Erythroblast (primary cell): ENCODE measurements around the gene IGFL4.

Experiments
- GATA1 ChIP-seq: IDR thresholded peaks from 2 replicates; pipeline ENCODE4 v1.6.1; 2011; ENCODE audit warnings: low read depth, mild to moderate bottlenecking, control low read depth, low read length, moderate library complexity
- POLR2A ChIP-seq: IDR thresholded peaks from 2 replicates; pipeline ENCODE4 v1.6.1; 2011; ENCODE audit warnings: mild to moderate bottlenecking, low read length

DNA sequence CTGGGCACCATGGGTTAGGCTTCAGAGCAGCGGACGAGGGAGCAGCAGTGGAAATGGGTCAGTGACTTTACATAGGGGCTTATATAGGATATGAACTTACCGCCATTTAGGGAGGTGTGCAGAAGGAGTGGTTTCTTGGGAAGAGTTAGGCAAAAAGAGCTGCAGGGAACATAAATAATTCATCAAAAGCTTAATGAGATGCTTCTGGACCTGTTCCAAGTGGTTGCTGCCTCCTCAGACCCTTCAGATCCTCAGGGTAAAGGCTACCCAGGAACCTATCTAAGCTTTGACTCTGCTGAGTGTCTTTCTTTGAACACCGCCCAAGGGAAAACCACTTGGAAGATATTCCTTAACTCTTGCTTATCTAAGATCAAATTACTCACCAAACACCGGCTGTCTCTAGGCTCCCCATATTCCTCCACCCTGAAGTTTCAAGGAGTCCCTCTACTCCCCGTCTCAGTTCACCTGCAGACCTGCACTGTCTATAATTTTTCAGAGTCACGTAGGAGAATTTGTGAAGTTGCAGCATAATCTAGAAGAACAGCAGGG lies at the start of gene IGFL4:
- TF ChIP-seq POLR2A, result no peak
- TF ChIP-seq GATA1, result no peak
